Measurements from ENCODE around the gene ATAD3C. TPM values are rescaled to one million over a fixed set of nuclear protein-coding genes. Genes with fewer than 3 reads are reported as not detected.
A peak's percentile ranks its signal among the peaks of the same experiment; 100 is the strongest.

The ATAD3C gene
- polyA plus RNA-seq, 1 donor (not counting 4 experiments of a cell fraction or from before 2014, with no cell fraction given): 0.39 TPM

GRCh38 chr1:1440262-1441001, 9.1 kb upstream of the ATAD3C start:
- no peak overlapping the region for H3K4me3 ChIP-seq (ENCODE audit: control insufficient read depth in 2 of 3, extremely low read depth in 1 of 3, insufficient read depth in 2 of 3, low read depth in 1 of 3, low read length in 3 of 3)
- H3K9me3 ChIP-seq (ENCODE audit: control insufficient read depth, low read depth, low read length): no peaks in the 10 kb centered on the region
- H3K36me3 ChIP-seq (ENCODE audit: control insufficient read depth in 2 of 2, extremely low read depth in 1 of 2, insufficient read depth in 2 of 2, low read length in 2 of 2): no peaks in the 10 kb centered on the region
- no peaks in the 10 kb centered on the region for H3K27me3 ChIP-seq (ENCODE audit: control insufficient read depth, extremely low read depth, insufficient read depth, low read length)
- no peak overlapping the region for H3K27ac ChIP-seq (ENCODE audit: control insufficient read depth, insufficient read depth, low read length)
- no peak overlapping the region for H2AFZ ChIP-seq (ENCODE audit: control insufficient read depth, low read length)
- no peak overlapping the region for H3K9ac ChIP-seq (ENCODE audit: control insufficient read depth, extremely low read depth, insufficient read depth, low read length)
- H3K9me1 ChIP-seq (ENCODE audit: control insufficient read depth, extremely low read depth, insufficient read depth, low read length): no peaks in the 10 kb centered on the region
- H3K4me1 ChIP-seq (ENCODE audit: control insufficient read depth, extremely low read depth, insufficient read depth, low read length): peaks cover 5% of the 10 kb centered on the region
- FAIRE-seq (no peak), DNase-seq (ENCODE audit: low read depth, low spot score) (no peak)
- dilution Hi-C loops (cut with MboI; ENCODE audit: extremely low pct_ligation_motif_present, low sequenced_read_pairs): no loop called here
- peaks cover 2% of the 10 kb centered on the region for H4K20me1 ChIP-seq (ENCODE audit: control insufficient read depth, extremely low read depth, insufficient read depth, low read length)
- no peaks in the 10 kb centered on the region for H3K79me2 ChIP-seq (ENCODE audit: control insufficient read depth, insufficient read depth, low read length)
- TF ChIP-seq CTCF (optimal IDR thresholded peaks at IDR 0.05 in 1 of 3, IDR thresholded peaks at IDR 0.05 in 1 of 3, conservative IDR thresholded peaks at IDR 0.05 in 1 of 3; ENCODE audit: extremely low read depth in 1 of 3, insufficient read depth in 2 of 3, low read length in 3 of 3): no peak
- TF ChIP-seq EZH2 (IDR thresholded peaks at IDR 0.05; ENCODE audit: low read length): no peak
- H3K4me2 ChIP-seq (ENCODE audit: control insufficient read depth, extremely low read depth, insufficient read depth, low read depth, low read length): no peak overlapping the region

GRCh38 chr1:1441002-1441888, 8.2 kb upstream of the ATAD3C start:
- FAIRE-seq: no peak
- peak; percentile 88 to 98 (median 93) for TF ChIP-seq CTCF (optimal IDR thresholded peaks at IDR 0.05 in 1 of 3, IDR thresholded peaks at IDR 0.05 in 1 of 3, conservative IDR thresholded peaks at IDR 0.05 in 1 of 3; ENCODE audit: extremely low read depth in 1 of 3, insufficient read depth in 2 of 3, low read length in 3 of 3)
- no peak for TF ChIP-seq EZH2 (IDR thresholded peaks at IDR 0.05; ENCODE audit: low read length)
- Histone ChIP-seq H3K79me2 (ENCODE audit: control insufficient read depth, insufficient read depth, low read length) (no peaks in the 10 kb centered on the region), H3K4me1 (ENCODE audit: control insufficient read depth, extremely low read depth, insufficient read depth, low read length) (peaks cover under 1% of the 10 kb centered on the region), H3K27me3 (ENCODE audit: control insufficient read depth, extremely low read depth, insufficient read depth, low read length) (no peaks in the 10 kb centered on the region), H3K27ac (ENCODE audit: control insufficient read depth, insufficient read depth, low read length) (no peak overlapping the region), H3K36me3 (ENCODE audit: control insufficient read depth in 2 of 2, extremely low read depth in 1 of 2, insufficient read depth in 2 of 2, low read length in 2 of 2) (no peaks in the 10 kb centered on the region), H2AFZ (ENCODE audit: control insufficient read depth, low read length) (no peak overlapping the region), H3K9me3 (ENCODE audit: control insufficient read depth, low read depth, low read length) (no peaks in the 10 kb centered on the region), H3K4me3 (ENCODE audit: control insufficient read depth in 2 of 3, extremely low read depth in 1 of 3, insufficient read depth in 2 of 3, low read depth in 1 of 3, low read length in 3 of 3) (no peak overlapping the region), H3K9me1 (ENCODE audit: control insufficient read depth, extremely low read depth, insufficient read depth, low read length) (no peaks in the 10 kb centered on the region), H4K20me1 (ENCODE audit: control insufficient read depth, extremely low read depth, insufficient read depth, low read length) (peaks cover 2% of the 10 kb centered on the region), H3K9ac (ENCODE audit: control insufficient read depth, extremely low read depth, insufficient read depth, low read length) (no peak overlapping the region), H3K4me2 (ENCODE audit: control insufficient read depth, extremely low read depth, insufficient read depth, low read depth, low read length) (no peak overlapping the region)
- DNase-seq (ENCODE audit: low read depth, low spot score): no peak
- dilution Hi-C loops (cut with MboI; ENCODE audit: extremely low pct_ligation_motif_present, low sequenced_read_pairs): no loop called here
